ENCODE measurements around the gene TCF7L1.
A peak's percentile ranks its signal among the peaks of the same experiment; 100 is the strongest.

The TCF7L1 gene

DNA sequence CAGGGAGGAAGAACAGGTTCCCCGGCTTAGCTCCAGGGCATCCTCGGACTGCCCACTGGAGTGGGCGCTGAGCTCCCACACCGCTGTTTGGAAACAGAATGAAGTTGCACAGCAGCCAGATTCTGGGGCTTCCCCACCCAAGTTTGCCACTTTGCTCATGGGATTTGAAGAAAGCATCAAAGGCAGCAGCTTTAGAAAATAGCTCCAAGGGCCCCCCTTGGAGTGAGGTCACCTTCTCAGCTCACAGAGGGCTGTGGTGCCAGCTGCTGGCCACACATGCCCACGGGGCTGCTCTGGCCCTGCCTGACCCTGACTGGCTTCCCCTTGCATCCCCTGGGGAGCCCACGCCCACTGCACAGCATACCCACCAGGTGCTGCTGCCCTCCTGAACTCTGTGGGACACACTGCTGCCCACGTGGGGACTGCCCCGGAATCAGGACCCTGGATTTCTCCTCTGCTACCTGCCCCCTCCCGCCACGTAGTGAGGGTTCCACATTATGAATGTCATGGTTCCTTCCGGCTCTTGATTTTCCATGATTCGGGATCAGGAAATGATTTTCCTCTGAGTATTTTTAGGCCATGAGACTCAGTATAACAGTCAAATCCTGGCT is 124.3 kb downstream of the TCF7L1 start:
- no peak for DNase-seq

DNA sequence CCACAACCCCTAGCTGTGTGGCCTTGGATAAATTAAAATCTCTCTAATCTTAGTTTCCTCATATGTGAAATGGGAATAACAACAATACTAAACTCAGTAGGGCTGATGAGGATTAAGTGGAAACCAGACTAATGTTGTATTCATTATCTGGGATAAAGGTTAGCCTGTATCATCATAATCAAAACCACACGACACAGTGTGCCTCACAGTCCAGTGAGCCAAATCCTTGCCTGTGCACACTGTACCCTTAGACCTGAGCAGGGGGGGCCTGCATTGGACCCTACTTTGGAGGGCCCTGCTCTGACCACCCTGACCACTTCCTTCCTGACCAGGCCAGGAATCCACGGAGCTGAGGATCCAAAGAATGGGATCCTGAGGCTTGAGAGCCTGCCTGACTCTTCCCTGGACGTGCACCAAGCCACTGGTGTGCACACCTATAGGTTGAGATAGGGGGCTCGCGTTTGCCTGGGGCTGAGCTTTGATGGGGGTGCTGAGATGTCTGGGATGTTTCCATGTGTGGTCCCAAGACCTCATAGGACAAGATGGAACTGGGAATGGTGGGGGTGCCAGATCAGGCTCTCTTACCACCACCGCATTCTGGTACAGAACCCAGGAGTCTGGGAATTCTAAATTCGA is 124.9 kb downstream of the TCF7L1 start:
- no peak for DNase-seq

DNA sequence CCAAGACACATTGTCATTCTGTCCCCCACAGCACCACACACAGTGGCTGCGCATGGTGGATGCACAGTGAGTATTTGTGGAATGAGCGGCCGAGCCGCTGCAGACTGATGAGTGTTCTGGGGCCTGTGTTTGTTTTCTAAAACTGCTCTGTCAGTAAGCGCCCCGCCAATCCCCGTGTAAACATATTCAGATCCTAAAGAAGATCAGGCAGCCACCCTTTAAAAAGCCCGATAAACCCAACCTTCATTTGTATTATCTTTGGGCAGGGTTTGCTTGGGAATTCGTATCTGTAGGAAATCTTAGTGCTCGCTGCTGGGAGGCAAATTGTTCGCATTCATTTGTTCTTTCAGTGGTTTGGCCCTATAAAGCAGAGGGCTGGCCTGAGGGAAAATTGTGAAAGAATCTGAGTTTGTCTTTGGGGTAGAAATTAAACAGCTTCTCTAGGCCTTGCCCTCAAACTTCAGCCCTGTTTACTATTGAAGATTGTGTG is 126.0 kb downstream of the TCF7L1 start:
- DNase-seq, result no peak

DNA sequence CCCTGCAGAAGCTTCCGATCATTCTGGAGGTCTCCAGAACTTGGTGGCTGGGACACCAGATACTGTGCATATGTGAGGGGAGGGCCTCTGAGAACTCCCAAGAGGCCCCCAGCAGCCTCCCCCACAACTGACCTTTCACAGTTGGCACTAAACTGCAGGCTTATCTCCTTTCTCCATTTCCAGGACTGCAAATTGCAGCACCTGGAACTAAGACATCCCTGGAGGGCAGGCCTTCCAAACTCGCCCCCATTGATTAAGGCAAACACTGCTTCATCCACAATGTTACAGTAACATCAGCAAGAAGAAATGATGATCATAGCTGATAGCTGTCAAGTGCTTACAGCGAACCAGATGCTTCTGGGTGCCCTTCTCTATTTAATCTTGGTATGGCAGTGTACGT is 126.7 kb downstream of the TCF7L1 start:
- no peak for DNase-seq

DNA sequence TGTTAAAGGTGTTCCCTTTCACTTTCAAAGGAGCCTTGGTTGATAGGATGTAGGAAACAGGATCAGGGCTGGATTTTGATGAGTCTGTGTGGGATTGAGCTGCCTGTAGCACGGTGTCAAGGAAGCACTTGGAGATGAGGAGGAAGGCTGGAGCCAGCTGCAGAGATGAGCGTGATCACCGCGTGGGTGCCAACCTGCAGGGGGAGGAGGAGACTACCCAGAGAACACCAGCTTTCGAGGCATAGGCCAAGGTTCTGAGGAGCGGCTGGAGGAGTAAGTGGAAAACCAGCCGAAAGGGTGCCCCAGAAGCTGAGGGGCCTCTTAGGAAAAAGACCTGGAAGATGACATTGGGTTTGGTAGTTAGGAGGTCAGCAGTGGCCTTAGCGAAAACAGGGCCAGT is 130.4 kb downstream of the TCF7L1 start:
- no peak for DNase-seq

DNA sequence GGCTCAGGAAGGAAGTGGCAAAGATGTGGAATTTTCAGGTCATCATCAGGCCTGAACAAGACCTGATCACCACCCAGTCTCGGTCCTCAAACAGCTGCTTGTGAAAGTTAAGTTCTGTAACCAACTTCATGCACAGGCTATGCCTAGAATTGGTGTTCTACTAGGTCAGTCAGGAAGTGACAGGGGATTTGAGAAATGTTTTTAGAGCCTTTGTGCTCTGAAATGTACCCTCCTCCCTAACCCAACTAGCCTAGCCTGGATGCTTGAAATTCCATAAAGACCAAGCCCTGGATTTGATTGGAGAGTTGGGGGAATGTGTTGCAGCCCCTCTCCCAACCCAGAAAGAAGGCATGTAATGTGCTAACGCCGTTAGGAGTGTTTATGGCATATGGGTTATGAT is 131.3 kb downstream of the TCF7L1 start:
- DNase-seq, result no peak

DNA sequence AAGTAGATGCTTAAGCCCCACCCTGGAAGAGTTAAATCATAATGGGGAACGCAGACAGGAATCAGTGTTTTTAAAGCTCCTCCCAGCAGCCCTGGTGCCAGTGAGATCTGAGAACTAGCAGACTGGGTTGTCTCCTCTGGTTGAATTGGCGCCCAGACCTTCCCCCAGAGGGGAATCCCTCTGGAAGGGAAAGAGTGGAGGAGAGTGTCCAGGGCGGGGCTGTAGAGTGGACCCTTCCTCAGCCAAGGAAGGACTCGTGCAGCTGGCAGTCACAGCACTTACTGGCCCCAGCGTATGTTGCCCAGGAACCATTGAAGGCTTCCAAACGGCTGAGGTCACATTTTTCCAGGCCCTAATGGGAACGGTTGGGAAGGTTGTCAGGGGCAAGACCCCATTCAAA is 132.1 kb downstream of the TCF7L1 start:
- no peak for DNase-seq

DNA sequence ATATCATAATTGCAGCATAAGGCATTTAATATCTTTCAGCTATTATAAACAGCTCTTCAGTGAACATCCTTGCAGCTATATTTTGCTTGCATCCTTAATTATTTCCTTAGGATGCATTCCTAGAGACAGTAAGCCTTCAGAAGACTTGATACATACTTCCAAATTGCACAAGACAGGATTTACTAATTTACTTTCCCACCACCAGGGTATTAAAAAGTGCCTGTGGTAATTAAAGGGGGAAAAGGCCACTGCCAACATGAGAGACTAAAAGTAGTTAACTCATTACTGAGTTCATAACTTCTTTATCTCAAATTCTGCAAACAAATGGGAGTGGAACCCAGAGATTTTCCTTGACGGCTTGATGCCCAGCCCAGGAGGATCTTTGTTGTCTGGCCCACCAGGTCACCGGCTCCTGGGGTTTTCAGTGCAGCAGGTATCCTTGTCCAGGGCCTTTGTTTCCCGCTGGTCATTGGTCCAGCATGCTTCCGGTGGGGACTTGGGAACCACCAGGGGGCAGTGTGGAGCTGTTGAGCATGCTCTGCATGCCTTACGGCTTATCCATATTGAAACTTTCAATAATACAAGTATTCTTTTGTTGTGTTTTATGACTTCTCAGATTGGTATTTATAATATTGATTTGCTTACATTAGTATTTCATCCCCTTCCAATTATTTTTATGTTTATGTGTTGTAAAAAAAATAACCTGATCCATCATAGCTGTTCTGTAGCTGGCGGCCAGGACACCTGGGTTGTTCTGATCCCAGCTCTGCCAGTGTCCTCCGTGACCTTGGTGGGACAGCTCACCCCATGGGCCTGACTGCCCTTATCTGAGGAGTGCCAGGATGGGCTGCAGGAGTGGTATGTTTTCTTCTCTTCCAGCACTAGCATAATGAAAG is 133.2 kb downstream of the TCF7L1 start:
- DNase-seq, result peak; percentile 86

DNA sequence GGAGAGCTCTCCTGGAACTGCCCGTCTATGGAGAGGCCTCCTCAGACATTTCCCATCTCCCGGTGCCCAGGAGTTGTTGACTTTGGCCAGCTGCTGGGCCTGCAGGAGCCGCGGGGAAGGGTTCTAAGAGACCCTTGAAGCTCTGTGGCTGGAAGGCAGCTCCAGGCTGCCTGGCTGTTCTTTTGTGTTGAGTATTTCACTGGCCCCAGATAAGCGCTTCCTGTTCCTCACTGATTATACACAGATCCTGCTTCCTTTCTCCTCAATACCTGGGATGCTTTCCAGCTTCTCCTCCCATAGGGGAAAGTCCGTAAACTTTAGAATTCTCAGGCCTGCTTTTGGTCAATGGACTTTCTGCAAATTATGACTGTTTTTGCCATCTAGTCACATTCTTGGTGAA is 136.8 kb downstream of the TCF7L1 start:
- DNase-seq, result no peak

DNA sequence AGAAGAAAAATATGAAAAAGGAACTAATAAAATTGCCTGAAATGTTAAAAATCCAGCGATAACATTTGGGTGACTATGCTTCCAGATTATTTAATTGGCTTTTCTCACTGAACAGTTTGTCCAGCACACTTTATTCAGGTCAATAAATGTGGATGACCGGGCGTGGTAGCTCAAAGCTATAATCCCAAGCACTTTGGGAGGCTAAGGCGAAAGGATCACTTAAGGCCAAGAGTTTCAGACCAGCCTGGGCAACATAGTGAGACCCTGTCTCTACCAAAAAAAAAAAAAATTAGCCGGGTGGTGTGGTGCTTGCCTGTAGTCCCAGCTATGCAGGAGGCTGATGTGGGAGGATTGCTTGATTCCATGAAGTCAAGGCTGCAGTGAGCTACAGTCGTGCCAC is 139.2 kb downstream of the TCF7L1 start:
- no peak for DNase-seq

DNA sequence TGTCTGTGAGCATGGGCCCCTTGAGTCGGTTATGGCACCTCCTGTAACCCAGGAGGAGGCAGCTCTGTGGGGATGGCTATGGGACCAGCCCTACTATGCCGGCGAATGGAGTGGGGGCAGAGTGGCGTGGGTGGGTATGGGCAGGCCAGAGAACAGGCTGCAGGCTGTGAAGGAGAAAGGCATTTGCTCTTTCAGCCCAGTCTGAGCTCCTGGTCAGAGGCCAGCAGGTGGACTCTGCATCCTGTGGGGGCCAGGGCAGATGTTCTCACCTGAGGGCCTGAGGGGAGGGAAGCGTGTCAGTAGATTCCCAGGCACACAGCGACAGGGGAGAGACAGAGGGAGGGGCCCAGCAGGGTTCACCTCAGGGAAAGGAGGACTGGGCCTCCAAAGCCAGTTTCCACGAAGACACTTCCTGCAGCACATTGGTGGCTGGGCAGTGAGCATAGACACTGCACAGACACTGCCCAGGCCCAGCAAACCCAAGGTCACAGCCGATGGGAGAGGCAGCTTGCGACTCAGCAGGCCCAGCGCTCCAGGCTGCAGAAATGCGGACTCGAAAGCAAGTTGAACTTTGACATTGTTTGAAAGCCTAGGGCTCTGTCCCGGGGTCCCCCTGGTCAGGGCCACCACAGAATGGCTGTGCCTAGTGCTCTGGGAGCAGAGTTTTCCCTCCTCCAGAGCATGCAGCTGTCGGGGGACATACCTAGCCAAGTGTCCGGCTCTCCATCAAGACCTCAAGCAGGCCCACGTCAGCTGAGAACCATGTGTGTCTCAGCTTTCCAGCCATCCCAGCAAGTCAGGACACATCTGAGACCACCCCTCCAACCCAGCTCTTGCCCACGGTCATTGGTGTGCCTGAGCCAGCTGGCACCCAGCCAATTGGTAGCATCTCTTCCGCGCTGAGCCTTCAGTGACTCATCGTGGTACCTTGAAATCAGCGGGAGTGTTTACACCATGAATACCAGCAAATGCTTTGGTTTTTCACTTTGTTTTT is 140.8 kb downstream of the TCF7L1 start:
- DNase-seq, result no peak

DNA sequence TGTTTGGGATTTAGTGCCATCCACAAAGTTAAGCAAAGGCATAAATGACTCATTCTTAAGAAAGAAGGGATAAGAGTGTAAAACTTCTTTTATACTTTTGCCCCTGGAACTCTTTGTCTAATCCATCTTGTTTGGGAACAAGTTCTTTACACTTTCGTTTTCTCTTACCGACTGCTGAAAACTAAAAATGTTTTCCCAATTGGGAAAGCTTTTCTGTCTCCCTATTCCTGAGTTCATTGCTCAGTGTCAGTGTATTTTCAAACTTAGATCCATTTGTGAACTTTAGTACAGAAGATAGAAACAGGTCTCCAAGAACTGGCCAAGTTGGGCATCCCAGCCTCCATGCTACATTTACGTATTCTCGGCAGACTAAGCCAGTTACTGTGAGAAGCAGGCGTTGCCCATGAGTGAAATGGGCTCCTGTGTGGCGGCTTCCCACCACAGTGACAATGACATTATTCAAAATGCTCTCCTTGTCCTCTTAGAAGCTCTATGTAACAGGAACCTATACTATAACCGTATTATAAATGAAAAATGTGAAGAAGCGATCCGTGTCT is 142.9 kb downstream of the TCF7L1 start:
- DNase-seq, result no peak

DNA sequence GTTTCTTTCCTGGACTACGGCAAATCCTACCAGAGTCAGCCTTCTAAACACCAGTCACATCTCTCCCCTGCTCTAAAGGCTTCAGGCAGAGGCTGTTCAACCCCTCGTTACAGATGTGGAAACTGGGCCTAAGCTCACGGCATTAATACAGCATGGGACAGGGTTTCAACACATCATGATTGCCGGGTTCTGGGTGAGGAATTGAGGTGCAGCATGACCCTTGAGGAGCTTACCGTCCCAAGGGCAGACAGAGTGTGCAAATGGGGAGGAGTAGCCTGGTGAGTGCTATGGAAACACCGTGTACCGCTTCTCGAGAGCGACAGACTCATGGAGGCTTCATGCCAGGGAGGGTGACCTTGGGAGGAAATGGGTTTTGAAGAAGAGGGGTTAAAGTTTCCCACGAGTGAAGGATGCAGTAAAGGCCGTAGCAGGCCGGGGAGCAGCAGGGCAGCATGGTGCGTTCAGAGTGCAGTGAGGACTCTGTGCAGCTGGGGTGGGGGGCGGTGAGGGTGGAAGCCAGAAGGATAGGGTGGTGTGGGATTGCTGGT is 143.5 kb downstream of the TCF7L1 start:
- DNase-seq, result no peak

DNA sequence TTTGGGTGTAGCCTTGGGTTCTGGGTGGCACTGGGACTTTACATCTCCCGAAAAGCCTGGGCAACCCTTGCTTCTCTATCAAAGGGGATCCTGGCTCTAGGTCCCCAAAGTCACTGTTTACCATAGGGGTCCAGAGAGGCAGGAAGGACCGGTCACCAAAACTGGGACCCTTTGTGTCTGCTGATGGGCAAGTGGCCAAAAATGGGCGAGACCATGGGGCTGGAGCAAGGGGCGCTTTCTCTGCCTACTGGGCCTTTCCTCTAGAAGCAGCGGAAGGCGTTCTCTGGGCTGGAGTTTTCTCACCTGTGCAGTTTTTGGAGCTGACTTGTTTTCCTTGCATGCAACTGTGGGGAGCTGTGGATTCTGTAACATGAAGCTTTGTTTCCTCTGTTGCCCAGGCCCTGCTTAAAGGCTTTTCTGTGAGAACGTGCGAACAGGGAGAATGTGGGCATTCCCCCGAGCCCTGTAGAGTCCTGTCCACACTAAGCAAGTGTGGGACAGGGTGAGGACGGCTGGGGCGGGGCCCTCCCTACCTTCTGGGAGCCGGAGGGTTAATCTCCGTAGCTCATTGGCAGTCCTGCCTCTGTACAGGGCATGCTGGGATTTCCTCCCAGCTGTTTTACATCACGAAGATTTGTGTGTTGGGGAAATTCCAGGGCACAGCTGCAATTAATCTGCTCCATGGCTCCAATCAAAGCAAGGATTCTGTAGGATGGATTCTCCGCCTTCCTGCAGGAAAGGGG is 144.4 kb downstream of the TCF7L1 start:
- no peak for DNase-seq

DNA sequence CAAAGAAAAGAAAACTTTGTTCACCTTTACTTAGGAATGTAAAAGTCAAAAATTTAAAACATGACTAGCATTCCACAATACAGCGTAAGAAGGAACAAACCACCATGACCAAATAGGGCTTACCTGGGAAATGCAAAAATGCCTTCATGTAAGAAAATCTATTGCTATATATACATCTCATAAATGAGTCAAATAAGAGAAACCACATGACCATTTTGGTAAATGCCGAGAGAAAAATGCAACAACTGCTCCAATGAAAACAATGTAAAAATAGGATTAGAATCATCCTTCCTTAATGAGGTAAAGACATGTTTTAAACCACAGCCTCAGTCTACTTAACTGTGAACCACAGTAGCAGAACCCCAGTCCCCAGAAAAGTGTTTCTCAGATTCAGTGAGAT is 145.2 kb downstream of the TCF7L1 start:
- DNase-seq, result no peak

DNA sequence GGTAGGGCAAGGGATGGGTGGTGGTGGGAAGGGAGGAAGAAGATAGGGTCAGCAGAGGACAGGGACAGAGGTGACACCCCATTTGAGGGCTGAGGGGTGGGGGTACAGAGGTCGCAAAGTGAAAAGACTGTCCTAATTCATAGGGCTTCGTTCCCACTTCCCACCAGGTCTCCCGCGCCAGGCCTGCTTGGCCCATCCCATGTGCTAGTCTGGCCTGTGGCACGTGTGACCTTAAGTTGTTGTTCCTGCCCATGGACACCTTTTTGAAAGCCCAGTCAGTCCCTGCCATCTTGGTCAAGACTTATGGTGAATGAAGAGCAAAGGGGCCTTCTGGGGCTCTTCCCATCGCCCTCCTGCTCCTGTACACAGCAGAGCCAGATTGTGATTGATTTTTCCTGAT is 148.4 kb downstream of the TCF7L1 start:
- no peak for DNase-seq

DNA sequence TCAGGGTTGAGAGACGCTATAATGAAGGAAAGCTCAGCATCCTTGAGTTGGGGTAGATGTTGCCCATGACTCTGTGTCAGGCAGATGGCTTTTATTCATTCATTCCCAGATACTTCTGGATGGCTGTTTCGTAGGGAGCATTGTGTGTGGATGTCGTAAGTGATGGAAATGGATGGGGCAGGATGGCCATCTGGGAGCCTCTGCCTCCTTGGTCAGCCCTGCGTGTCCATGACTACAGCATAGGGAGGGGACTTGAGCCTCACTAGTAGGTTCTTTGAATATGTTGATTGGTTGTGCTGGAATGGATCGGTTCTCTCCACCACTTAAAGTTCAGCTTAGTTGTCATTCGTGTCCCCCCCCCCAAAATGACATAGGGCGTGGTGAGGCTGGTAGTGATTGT is 149.7 kb downstream of the TCF7L1 start:
- no peak for DNase-seq

DNA sequence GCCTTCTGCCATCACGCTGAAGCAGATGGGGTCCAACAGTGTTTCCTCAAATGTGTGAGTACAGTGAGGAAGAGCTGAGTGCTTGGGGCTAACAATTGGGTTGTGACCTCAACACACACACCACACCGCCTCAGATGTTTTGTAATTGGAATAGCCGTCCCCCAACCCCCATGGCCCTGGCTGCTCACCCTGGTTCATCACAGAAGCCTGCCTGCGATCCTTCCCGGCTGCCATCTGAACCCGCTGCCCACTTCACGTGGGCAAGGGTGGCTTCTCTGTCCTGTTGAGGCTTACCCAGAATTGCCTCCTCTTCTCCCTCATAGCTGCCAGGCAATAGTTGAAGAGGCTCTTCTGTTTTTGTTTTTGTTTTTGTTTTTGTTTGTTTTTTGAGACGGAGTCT is 150.4 kb downstream of the TCF7L1 start:
- no peak for DNase-seq

DNA sequence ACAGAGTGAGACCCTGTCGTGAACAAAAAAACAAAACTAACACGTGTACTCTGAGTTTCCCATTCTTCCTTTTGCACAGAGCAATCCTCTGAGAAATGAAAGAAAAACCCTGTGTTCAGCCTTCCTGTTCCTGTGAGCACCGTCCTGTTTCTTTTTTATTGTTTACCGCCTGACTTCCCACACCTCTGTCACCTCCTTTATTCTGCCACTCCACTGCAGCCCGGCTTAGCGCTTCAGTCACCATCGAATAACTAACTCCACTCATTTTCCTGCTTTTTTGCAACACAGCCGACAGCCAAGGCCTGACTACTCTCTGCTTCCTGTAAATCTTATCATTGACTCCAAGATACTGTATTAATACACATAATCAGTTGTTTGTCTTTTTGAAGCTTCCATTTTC is 153.7 kb downstream of the TCF7L1 start:
- no peak for DNase-seq

DNA sequence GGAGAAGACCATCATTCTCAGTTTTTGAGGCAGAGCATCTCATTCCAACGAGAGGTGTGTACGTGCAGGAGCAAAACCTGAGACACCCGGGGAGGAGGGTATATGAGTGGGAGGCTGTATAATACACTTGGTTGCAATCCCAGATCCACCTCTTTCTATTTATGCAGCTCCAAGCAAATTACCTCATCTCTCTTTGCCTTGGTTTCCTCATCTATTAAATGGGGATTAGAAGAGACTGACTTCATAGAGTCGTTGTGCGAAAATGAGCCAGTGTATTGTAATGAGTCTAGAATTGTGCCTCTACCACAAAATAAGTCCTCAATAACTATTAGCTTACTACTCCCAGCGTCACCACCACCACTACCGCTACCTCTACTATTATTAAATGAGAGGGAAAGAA is 154.5 kb downstream of the TCF7L1 start:
- DNase-seq, result no peak

DNA sequence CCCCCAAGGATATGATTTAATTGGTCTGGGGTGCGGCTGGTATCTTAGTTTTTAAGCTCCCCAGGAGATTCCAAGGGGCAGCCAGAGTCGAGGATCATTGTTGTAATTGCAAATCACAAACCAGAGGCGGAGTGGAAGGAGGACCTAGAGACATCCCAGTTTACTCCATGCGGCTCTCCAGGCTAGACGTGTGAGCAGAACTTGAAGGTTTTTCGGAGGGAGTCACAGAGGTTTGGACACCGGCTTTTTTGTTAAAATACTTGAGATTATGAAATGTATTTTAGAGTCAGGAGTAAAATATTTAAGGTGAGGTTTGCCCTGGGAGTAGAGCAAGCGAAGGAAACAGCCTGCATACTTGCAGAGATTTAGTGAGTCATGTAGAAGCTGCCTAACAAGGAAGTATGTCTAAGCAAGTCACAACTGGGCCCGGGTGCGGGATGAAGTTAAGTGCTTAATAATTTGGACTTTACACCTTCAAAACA is 155.1 kb downstream of the TCF7L1 start:
- DNase-seq, result no peak

Measured in stimulated activated CD4-positive, alpha-beta T cell treated with anti-CD3 and anti-CD28 coated beads, Interleukin-15, amount 100 ng/mL, for 24 hours (primary cell).